GM23338 (cell line): ENCODE measurements around the gene ICAM2. TPM values are rescaled to one million over a fixed set of nuclear protein-coding genes. Genes with fewer than 3 reads are reported as not detected.
"Not testable (repeated sequence)": the region's sequence is repeated elsewhere in the genome, so short reads cannot be mapped to it uniquely, and the experiment has no call there.

Experiments
- ATAC-seq: fragments of 200-7000 bp; cut with Tn5 transposase; 3 replicates; pipeline ENCODE4 v1.9.1; 2020
- DNase-seq: peaks from one replicate; pipeline ENCODE4 v3.0.0-alpha.2; 2015; ENCODE audit warnings: low spot score
- H2AFZ ChIP-seq: fragments of 200-600 bp; sonication (generic); 2 replicates; pipeline ENCODE4 v1.8.0; 2016; ENCODE audit warnings: antibody characterized with exemption, mild to moderate bottlenecking, moderate library complexity
- H3F3A ChIP-seq: fragments of 200-600 bp; sonication (generic); replicated peaks from 2 replicates; pipeline ENCODE4 v1.8.0; 2017; ENCODE audit warnings: antibody characterized with exemption, mixed run types, low read depth
- H3K27ac ChIP-seq: fragments of 200-600 bp; sonication (generic); 2 replicates; pipeline ENCODE4 v1.6.1; 2016; ENCODE audit warnings: low read depth
- H3K27me3 ChIP-seq: fragments of 200-600 bp; sonication (generic); 2 replicates; pipeline ENCODE4 v1.8.0; 2016; ENCODE audit warnings: mild to moderate bottlenecking, mixed run types, moderate library complexity; ENCODE audit not compliant: insufficient read depth
- H3K36me3 ChIP-seq: fragments of 200-600 bp; sonication (generic); 2 replicates; pipeline ENCODE4 v1.8.0; 2016; ENCODE audit warnings: mild to moderate bottlenecking; ENCODE audit not compliant: insufficient read depth
- H3K4me1 ChIP-seq: fragments of 200-600 bp; sonication (generic); 2 replicates; pipeline ENCODE4 v1.8.0; 2016; ENCODE audit warnings: mild to moderate bottlenecking, moderate library complexity; ENCODE audit not compliant: insufficient read depth
- H3K4me2 ChIP-seq: fragments of 200-600 bp; sonication (generic); 2 replicates; pipeline ENCODE4 v1.7.1; 2017; ENCODE audit warnings: mixed run types
- H3K4me3 ChIP-seq: fragments of 200-600 bp; sonication (generic); 2 replicates; pipeline ENCODE4 v1.6.1; 2016; ENCODE audit warnings: mixed run types
- H3K79me2 ChIP-seq: fragments of 200-600 bp; sonication (generic); replicated peaks from 2 replicates; pipeline ENCODE4 v1.8.0; 2017; ENCODE audit warnings: mild to moderate bottlenecking; ENCODE audit not compliant: insufficient read depth
- H3K9me2 ChIP-seq: fragments of 200-600 bp; sonication (generic); 2 replicates; pipeline ENCODE4 v1.8.0; 2017; ENCODE audit not compliant: insufficient read depth
- H4K20me1 ChIP-seq: fragments of 200-600 bp; sonication (generic); replicated peaks from 2 replicates; pipeline ENCODE4 v1.8.0; 2017; ENCODE audit warnings: mild to moderate bottlenecking; ENCODE audit not compliant: insufficient read depth
- H3K27ac Mint-ChIP-seq: 2 replicates; pipeline ENCODE4 v1.8.0; 2020; ENCODE audit warnings: inconsistent platforms, mild to moderate bottlenecking, moderate library complexity, mixed read lengths
- H3K27me3 Mint-ChIP-seq: 3 replicates; pipeline ENCODE4 v1.8.0; 2022; ENCODE audit warnings: low read depth, mild to moderate bottlenecking, moderate library complexity, mixed read lengths, inconsistent platforms; ENCODE audit not compliant: insufficient read depth, poor library complexity
- H3K36me3 Mint-ChIP-seq: 3 replicates; pipeline ENCODE4 v1.8.0; 2021; ENCODE audit warnings: low read depth, mild to moderate bottlenecking, inconsistent platforms, moderate library complexity, mixed read lengths
- H3K4me1 Mint-ChIP-seq: 3 replicates; pipeline ENCODE4 v1.8.0; 2020; ENCODE audit warnings: mild to moderate bottlenecking, inconsistent platforms, mixed read lengths
- H3K4me3 Mint-ChIP-seq: 3 replicates; pipeline ENCODE4 v1.8.0; 2021; ENCODE audit warnings: moderate library complexity, mild to moderate bottlenecking, inconsistent platforms, mixed read lengths
- H3K9me3 Mint-ChIP-seq: 3 replicates; pipeline ENCODE4 v1.8.0; 2020; ENCODE audit warnings: moderate library complexity, mild to moderate bottlenecking, inconsistent platforms, mixed read lengths
- CREB1 ChIP-seq: fragments of 250-450 bp; sonication (Bioruptor Pico); IDR thresholded peaks from 2 replicates; pipeline ENCODE4 v1.5.0; 2020; ENCODE audit warnings: low read depth, mild to moderate bottlenecking, moderate library complexity
- EZH2phosphoT487 ChIP-seq: fragments of 200-600 bp; sonication (generic); IDR thresholded peaks from one replicate; pipeline ENCODE4 v1.8.1; 2018; ENCODE audit warnings: antibody characterized with exemption; ENCODE audit not compliant: unreplicated experiment
- JUNB ChIP-seq: IDR thresholded peaks from one replicate; pipeline ENCODE4 v1.6.1; 2016; ENCODE audit warnings: antibody characterized with exemption; ENCODE audit not compliant: unreplicated experiment
- NANOG ChIP-seq: IDR thresholded peaks from 2 replicates; pipeline ENCODE4 v1.6.1; 2016; ENCODE audit warnings: antibody characterized with exemption, borderline replicate concordance
- POLR2AphosphoS5 ChIP-seq: IDR thresholded peaks from 2 replicates; pipeline ENCODE4 v1.6.1; 2016; ENCODE audit warnings: antibody characterized with exemption, low read depth
- STAT1 ChIP-seq: IDR thresholded peaks from one replicate; pipeline ENCODE4 v1.6.1; 2016; ENCODE audit warnings: antibody characterized with exemption; ENCODE audit not compliant: unreplicated experiment
- ZNF114 ChIP-seq: fragments of 250-450 bp; sonication (Bioruptor Pico); IDR thresholded peaks from 2 replicates; pipeline ENCODE4 v1.5.0; 2020; ENCODE audit warnings: mild to moderate bottlenecking, moderate library complexity
- ZNF331 ChIP-seq: fragments of 250-450 bp; sonication (Bioruptor Pico); IDR thresholded peaks from 2 replicates; pipeline ENCODE4 v1.5.0; 2020; ENCODE audit warnings: low read depth, mild to moderate bottlenecking, moderate library complexity
- polyA plus RNA-seq: library from polyadenylated mRNA; unstranded; fragments of >200 nt; fragmentation: Nextera tagmentation; extraction: Ambion mirVana; gene quantifications from 2 replicates; pipeline ENCODE4 v1.2.1, GENCODE V29; 2016
- total RNA-seq: library from RNA; depleted of rRNA; stranded (reverse); fragments of >200 nt; shearing (Covaris generic); gene quantifications from 2 replicates; pipeline ENCODE4 v1.2.3, GENCODE V29; 2014
- TF ChIP-seq, protein P1 (sequence below): IDR thresholded peaks from one replicate; pipeline ENCODE4 v1.6.1; 2018; ENCODE audit warnings: antibody characterized with exemption; ENCODE audit not compliant: unreplicated experiment
- TF ChIP-seq, protein P2 (sequence below), 2 experiments: fragments of 200-600 bp in 1 of 2; sonication (generic) in 1 of 2; conservative IDR thresholded peaks; 2 replicates each; pipeline versions ENCODE4 v1.5.1 to v1.6.1; 2016 to 2017; ENCODE audit warnings: antibody characterized with exemption in 2 of 2, low read depth in 2 of 2, mild to moderate bottlenecking in 2 of 2, moderate library complexity in 1 of 2

ICAM2 gene
- total and polyA plus RNA-seq, 2 experiments from 2014 or later: 0.31 to 0.86 TPM

DNA sequence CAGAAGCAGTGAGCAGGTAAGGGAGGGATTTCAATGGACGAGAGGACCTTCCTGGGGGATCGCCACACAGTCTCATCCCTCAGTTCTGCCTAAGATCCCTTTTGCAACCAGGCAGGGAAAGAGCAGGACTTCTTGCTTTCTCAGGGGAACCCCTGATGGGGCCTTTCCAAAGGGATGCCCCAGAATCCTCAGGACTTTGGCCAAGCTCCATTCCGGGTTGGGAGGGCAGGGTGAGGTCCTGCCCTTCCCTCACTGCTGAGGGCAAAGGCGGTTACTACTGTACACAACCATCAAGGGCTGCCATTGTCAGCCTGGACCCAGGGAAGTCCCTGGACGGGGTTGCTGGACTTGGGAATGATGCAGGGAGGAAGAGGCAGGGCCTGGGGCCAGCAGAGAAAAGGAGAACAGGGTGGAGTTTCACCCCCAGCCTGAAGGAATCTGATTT, 12.6 kb downstream of the ICAM2 start (continued):
- TF ChIP-seq, protein P1, sequence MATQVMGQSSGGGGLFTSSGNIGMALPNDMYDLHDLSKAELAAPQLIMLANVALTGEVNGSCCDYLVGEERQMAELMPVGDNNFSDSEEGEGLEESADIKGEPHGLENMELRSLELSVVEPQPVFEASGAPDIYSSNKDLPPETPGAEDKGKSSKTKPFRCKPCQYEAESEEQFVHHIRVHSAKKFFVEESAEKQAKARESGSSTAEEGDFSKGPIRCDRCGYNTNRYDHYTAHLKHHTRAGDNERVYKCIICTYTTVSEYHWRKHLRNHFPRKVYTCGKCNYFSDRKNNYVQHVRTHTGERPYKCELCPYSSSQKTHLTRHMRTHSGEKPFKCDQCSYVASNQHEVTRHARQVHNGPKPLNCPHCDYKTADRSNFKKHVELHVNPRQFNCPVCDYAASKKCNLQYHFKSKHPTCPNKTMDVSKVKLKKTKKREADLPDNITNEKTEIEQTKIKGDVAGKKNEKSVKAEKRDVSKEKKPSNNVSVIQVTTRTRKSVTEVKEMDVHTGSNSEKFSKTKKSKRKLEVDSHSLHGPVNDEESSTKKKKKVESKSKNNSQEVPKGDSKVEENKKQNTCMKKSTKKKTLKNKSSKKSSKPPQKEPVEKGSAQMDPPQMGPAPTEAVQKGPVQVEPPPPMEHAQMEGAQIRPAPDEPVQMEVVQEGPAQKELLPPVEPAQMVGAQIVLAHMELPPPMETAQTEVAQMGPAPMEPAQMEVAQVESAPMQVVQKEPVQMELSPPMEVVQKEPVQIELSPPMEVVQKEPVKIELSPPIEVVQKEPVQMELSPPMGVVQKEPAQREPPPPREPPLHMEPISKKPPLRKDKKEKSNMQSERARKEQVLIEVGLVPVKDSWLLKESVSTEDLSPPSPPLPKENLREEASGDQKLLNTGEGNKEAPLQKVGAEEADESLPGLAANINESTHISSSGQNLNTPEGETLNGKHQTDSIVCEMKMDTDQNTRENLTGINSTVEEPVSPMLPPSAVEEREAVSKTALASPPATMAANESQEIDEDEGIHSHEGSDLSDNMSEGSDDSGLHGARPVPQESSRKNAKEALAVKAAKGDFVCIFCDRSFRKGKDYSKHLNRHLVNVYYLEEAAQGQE: no peak
- TF ChIP-seq STAT1 (no peak), ZNF114 (CRISPR knock-in tag) (no peak), ZNF331 (CRISPR knock-in tag) (no peak)
- TF ChIP-seq, protein P2, sequence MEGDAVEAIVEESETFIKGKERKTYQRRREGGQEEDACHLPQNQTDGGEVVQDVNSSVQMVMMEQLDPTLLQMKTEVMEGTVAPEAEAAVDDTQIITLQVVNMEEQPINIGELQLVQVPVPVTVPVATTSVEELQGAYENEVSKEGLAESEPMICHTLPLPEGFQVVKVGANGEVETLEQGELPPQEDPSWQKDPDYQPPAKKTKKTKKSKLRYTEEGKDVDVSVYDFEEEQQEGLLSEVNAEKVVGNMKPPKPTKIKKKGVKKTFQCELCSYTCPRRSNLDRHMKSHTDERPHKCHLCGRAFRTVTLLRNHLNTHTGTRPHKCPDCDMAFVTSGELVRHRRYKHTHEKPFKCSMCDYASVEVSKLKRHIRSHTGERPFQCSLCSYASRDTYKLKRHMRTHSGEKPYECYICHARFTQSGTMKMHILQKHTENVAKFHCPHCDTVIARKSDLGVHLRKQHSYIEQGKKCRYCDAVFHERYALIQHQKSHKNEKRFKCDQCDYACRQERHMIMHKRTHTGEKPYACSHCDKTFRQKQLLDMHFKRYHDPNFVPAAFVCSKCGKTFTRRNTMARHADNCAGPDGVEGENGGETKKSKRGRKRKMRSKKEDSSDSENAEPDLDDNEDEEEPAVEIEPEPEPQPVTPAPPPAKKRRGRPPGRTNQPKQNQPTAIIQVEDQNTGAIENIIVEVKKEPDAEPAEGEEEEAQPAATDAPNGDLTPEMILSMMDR (conservative IDR thresholded peaks at IDR 0.05; ENCODE audit: low read depth in 2 of 2): no peak

DNA sequence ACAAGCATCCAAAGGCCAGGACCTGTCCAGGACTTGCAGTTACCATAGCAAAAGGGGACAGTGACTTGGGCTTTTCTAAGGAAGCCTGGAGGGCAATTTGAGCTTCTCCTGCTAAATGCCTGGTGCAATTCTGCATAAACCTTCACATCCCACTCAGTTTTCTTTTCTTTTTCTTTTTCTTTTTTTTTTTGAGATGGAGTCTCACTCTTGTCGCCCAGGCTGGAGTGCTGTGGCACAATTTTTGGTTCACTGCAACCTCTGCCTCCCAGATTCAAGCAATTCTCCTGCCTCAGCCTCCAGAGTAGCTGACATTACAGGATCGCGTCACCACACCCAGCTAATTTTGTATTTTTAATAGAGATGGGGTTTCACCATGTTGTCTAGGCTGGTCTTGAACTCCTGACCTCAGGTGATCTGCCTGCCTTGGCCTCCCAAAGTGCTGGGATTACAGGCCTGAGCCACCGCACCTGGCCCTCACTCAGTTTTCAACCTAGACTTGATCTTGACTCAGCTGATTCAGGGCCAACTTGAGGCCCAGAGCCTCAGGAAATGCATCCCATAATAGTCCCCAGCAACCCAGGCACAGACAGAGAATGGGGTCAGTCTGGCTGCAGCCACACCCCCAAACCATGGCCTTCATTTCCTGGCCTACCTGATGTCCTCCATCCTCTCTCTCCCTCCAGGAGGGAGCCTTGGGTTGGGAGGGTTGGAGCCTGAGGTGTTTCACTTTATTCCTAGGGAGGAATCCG, 13.2 kb downstream of the ICAM2 start:
- not testable (repeated sequence) for H3F3A ChIP-seq, H3K4me1 ChIP-seq, H3K9me3 Mint-ChIP-seq, H3K79me2 ChIP-seq, H3K4me3 Mint-ChIP-seq, H3K4me3 ChIP-seq, DNase-seq, H3K36me3 ChIP-seq, H3K36me3 Mint-ChIP-seq, H3K27ac ChIP-seq, H4K20me1 ChIP-seq, H3K27ac Mint-ChIP-seq, H2AFZ ChIP-seq, H3K27me3 Mint-ChIP-seq, ATAC-seq, H3K27me3 ChIP-seq, H3K4me2 ChIP-seq, H3K9me2 ChIP-seq
- peaks cover 16% of the 10 kb centered on the region for H3K4me1 Mint-ChIP-seq

DNA sequence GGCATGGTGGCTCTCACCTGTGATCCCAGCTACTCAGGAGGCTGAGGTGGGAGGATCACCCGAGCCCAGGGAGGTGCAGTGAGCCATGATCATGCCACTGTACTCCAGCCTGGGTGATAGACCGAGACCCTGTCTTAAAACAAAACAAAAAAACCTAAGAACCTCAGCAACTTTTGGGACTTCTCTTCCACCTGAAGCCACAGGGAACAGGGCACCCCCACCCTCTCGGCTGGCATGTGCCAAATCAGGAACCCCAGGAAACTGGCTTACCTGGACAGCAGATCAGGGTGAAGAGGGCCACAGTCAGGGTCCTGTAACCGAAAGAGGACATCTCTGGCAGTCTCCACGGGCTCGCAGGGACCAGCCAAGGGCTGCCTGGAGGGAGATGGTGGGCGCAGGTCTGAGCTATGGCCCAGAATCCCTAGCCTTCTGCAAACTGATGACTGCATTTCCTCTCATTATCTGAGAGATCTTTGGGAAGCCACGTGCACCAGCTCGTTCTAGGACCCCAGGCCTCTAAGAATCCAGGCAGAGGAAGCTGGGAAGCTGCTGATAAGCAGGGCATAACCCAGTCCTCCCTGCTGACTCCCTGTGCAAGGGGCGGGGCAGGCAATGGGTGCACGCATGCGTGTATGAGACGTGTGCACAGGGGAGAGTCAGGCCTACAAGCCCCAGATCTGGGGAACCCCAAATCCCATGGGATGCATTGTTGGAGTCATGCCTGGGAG, 13.9 kb downstream of the ICAM2 start:
- Mint-ChIP-seq H3K27ac (no peak overlapping the region), H3K4me1 (peaks cover 16% of the 10 kb centered on the region), H3K36me3 (no peaks in the 10 kb centered on the region), H3K9me3 (no peaks in the 10 kb centered on the region), H3K4me3 (no peak overlapping the region), H3K27me3 (peaks cover 5% of the 10 kb centered on the region)
- H3K9me2 ChIP-seq: no peaks in the 10 kb centered on the region
- no peak overlapping the region for H2AFZ ChIP-seq
- no peak for TF ChIP-seq EZH2phosphoT487
- TF ChIP-seq ZNF114 (CRISPR knock-in tag): no peak
- no peak for TF ChIP-seq NANOG
- TF ChIP-seq ZNF331 (CRISPR knock-in tag): no peak
- TF ChIP-seq POLR2AphosphoS5: no peak
- no peak for TF ChIP-seq CREB1 (CRISPR knock-in tag)
- TF ChIP-seq JUNB: no peak
- no peaks in the 10 kb centered on the region for H4K20me1 ChIP-seq
- no peak overlapping the region for H3K4me2 ChIP-seq
- no peak for ATAC-seq
- H3K79me2 ChIP-seq: no peaks in the 10 kb centered on the region
- no peak for DNase-seq
- no peaks in the 10 kb centered on the region for H3K4me1 ChIP-seq
- H3K36me3 ChIP-seq: no peaks in the 10 kb centered on the region
- no peak overlapping the region for H3K4me3 ChIP-seq
- H3F3A ChIP-seq: no peaks in the 10 kb centered on the region
- no peaks in the 10 kb centered on the region for H3K27me3 ChIP-seq
- no peak overlapping the region for H3K27ac ChIP-seq
